ENCODE results near the gene LEKR1. TPM values are rescaled to one million over a fixed set of nuclear protein-coding genes. Genes with fewer than 3 reads are reported as not detected.
A peak's percentile ranks its signal among the peaks of the same experiment; 100 is the strongest.

LEKR1 gene
- total RNA-seq, 1 experiment from 2014 or later = 0.90 TPM

DNA sequence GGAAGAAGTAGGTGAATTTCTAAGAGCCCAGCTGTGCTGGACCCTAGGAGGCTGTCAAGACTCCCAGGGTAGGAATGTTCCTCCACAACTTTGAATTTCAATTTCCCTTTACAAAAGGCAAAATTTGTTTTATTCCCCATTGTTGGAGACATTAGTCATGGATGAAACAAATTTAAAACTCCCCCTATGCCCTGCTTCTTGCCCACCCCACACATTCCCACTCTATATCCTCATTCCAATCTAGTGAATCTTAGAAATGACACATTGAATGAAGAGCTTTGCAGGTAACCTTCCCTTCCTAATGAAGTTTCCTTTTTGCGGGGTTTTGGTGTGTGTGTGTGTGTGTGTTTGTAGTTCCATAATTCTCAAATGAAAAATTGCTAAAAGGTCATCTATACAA, 261.2 kb downstream of the LEKR1 start:
- Histone ChIP-seq H3K9me3 (ENCODE audit: low read depth, low read length, poor library complexity, severe bottlenecking) (no peaks in the 10 kb centered on the region), H3K27ac (ENCODE audit: low read depth, low read length, poor library complexity, severe bottlenecking) (peak overlapping the region; percentile 92), H3K4me3 (ENCODE audit: low read depth, low read length, poor library complexity, severe bottlenecking) (no peak overlapping the region), H3K36me3 (ENCODE audit: insufficient read depth, low read length, poor library complexity, severe bottlenecking) (no peaks in the 10 kb centered on the region), H3K4me1 (ENCODE audit: insufficient read depth, low read length, poor library complexity, severe bottlenecking) (peaks cover 48% of the 10 kb centered on the region), H3K27me3 (replicated peaks; ENCODE audit: insufficient read depth, low read depth, low read length, poor library complexity) (no peaks in the 10 kb centered on the region)
- TF ChIP-seq, protein P1, sequence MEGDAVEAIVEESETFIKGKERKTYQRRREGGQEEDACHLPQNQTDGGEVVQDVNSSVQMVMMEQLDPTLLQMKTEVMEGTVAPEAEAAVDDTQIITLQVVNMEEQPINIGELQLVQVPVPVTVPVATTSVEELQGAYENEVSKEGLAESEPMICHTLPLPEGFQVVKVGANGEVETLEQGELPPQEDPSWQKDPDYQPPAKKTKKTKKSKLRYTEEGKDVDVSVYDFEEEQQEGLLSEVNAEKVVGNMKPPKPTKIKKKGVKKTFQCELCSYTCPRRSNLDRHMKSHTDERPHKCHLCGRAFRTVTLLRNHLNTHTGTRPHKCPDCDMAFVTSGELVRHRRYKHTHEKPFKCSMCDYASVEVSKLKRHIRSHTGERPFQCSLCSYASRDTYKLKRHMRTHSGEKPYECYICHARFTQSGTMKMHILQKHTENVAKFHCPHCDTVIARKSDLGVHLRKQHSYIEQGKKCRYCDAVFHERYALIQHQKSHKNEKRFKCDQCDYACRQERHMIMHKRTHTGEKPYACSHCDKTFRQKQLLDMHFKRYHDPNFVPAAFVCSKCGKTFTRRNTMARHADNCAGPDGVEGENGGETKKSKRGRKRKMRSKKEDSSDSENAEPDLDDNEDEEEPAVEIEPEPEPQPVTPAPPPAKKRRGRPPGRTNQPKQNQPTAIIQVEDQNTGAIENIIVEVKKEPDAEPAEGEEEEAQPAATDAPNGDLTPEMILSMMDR (conservative IDR thresholded peaks at IDR 0.05; ENCODE audit: low read depth, low read length) = no peak
- TF ChIP-seq EZH2 (IDR thresholded peaks at IDR 0.05; ENCODE audit: borderline replicate concordance, low read depth, low read length, poor library complexity, severe bottlenecking) = no peak
- BruUV-seq (replicated peaks) = no TSS peak
- ChIA-PET POLR2A (ENCODE audit: low non-redundant PET) (no interaction called here), CTCF (interaction anchor here (2.2 kb wide), 1 partner anchor 50 kb away, joined by 14 read pairs; no protein-coding TSS in a partner anchor)
- intact Hi-C loops (cut with micrococcal nuclease; ENCODE audit: unreplicated experiment) = no loop called here
- DNase-seq (ENCODE audit: low spot score) = no peak

DNA sequence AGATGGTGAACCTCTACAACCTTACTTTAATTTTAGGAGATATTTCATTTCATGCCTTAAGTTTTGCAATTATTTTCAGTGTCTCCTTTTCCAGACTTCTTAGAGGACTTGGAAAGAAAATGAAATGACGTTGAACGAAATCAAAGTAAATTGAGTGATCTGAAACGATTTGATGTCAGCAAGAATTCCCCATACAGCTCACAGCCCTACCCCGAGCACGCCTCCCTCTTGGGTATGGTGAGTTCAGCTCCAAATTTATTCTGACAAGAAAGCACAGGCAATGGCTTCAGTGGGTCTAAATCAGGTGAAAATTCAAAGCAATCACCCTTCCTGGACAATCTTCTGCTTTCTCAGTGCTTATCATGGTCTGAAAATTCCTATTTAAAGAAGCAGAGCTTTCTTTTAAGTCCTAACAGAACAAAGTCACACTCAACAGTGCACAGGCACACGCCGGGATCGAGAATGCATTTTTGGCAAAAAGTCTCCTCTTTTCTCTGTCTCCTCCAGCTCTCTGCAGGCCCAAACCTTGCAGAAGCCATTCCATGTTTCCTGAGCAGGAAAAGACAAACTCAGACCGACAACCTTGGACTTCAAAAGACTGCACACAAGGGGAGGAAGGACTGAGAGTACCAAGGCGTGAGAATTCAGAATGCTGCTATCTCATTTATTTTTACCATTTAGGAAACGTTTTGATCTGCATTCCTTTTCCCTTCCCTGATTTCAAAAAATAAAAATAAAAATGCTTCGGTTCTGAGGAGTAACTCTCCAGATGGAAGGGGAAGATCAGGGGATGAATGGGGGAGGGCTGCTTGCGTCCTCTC, 261.8 kb downstream of the LEKR1 start:
- TF ChIP-seq, protein P1 (conservative IDR thresholded peaks at IDR 0.05; ENCODE audit: low read depth, low read length) = no peak
- TF ChIP-seq EZH2 (IDR thresholded peaks at IDR 0.05; ENCODE audit: borderline replicate concordance, low read depth, low read length, poor library complexity, severe bottlenecking) = no peak
- POLR2A ChIA-PET (ENCODE audit: low non-redundant PET) = interaction anchor here (0.8 kb wide), 1 partner anchor 24 kb away, joined by 3 read pairs; no protein-coding TSS in a partner anchor
- BruUV-seq (replicated peaks) = TSS peak; percentile 87

DNA sequence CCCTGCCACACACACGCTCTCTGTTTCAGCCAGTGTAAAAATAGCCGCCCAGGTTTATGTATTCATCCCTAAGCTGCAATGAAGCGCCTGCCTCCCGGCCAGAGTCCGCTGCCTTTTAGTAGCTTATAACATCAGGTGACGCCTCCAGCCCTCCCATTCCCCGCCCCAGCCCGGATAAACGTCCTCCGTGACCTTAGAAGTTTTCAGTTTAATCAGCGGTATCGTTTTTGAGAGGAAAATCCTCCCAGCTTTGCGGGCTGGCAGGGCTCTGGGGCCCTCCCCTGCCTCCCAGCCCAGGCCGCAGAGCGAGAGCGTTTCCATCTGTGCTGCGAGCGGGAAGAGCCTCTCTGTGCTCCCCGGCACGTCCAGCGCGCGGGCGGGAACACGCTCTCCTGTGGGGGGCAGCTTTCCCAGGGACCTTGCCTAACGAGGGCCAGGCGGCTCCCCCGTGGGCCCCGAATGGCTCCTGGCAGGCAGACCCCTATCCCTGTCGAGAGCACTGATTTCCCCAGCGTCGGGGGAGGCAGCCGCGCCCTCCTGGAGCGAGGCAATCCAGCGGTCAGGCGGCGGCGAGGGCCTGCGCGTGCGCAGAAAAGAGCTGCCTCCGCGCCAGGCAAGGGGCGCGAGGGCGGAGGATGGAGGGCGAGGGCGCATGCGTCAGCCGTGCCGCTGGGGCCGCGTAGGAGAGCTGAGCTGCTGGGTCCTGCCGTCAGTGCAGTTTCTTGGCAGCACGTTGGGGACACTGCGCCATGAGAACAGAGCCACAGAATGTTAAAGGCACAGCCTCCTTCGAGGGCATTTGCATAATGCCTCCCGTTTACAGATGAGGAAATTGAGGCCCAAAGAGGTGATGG, 262.7 kb downstream of the LEKR1 start:
- TF ChIP-seq EZH2 (IDR thresholded peaks at IDR 0.05; ENCODE audit: borderline replicate concordance, low read depth, low read length, poor library complexity, severe bottlenecking) = no peak
- TF ChIP-seq, protein P1 (conservative IDR thresholded peaks at IDR 0.05; ENCODE audit: low read depth, low read length) = no peak; the same call in 1 of the 2 replicates
- no peaks in the 10 kb centered on the region for H3K36me3 ChIP-seq (ENCODE audit: insufficient read depth, low read length, poor library complexity, severe bottlenecking)
- H3K27me3 ChIP-seq (replicated peaks; ENCODE audit: insufficient read depth, low read depth, low read length, poor library complexity) = no peaks in the 10 kb centered on the region
- POLR2A ChIA-PET (ENCODE audit: low non-redundant PET) = interaction anchor here (0.8 kb wide), 1 partner anchor 25 kb away, joined by 3 read pairs; no protein-coding TSS in a partner anchor
- CTCF ChIA-PET = interaction anchor here (0.5 to 2.2 kb wide), 3 partner anchors 48 to 1045 kb away, joined by 3 to 14 read pairs (median 3); no protein-coding TSS in a partner anchor
- peak overlapping the region; percentile 92 for H3K27ac ChIP-seq (ENCODE audit: low read depth, low read length, poor library complexity, severe bottlenecking)
- H3K4me3 ChIP-seq (ENCODE audit: low read depth, low read length, poor library complexity, severe bottlenecking) = peak overlapping the region; percentile 47
- no TSS peak for BruUV-seq (replicated peaks)
- H3K9me3 ChIP-seq (ENCODE audit: low read depth, low read length, poor library complexity, severe bottlenecking) = no peaks in the 10 kb centered on the region
- DNase-seq (ENCODE audit: low spot score) = peak; percentile 96
- peaks cover 43% of the 10 kb centered on the region for H3K4me1 ChIP-seq (ENCODE audit: insufficient read depth, low read length, poor library complexity, severe bottlenecking)
- intact Hi-C loops (cut with micrococcal nuclease; ENCODE audit: unreplicated experiment) = loop anchor here (2.0 kb wide), 1 partner anchor 42 kb away; no protein-coding TSS in a partner anchor

More for the DNA sequence above, 261.8 kb downstream of the LEKR1 start:
- H3K9me3 ChIP-seq (ENCODE audit: low read depth, low read length, poor library complexity, severe bottlenecking) = no peaks in the 10 kb centered on the region
- no peaks in the 10 kb centered on the region for H3K36me3 ChIP-seq (ENCODE audit: insufficient read depth, low read length, poor library complexity, severe bottlenecking)
- peak overlapping the region; percentile 47 for H3K4me3 ChIP-seq (ENCODE audit: low read depth, low read length, poor library complexity, severe bottlenecking)
- no peaks in the 10 kb centered on the region for H3K27me3 ChIP-seq (replicated peaks; ENCODE audit: insufficient read depth, low read depth, low read length, poor library complexity)
- CTCF ChIA-PET = interaction anchor here (2.2 kb wide), 1 partner anchor 49 kb away, joined by 14 read pairs; no protein-coding TSS in a partner anchor
- peak overlapping the region; percentile 92 for H3K27ac ChIP-seq (ENCODE audit: low read depth, low read length, poor library complexity, severe bottlenecking)
- DNase-seq (ENCODE audit: low spot score) = no peak
- H3K4me1 ChIP-seq (ENCODE audit: insufficient read depth, low read length, poor library complexity, severe bottlenecking) = peaks cover 43% of the 10 kb centered on the region
- intact Hi-C loops (cut with micrococcal nuclease; ENCODE audit: unreplicated experiment) = loop anchor here (2.0 kb wide), 1 partner anchor 43 kb away; no protein-coding TSS in a partner anchor

All from A673 (cell line).